Caco-2 (cell line): ENCODE data around the gene LOXL1. TPM values are rescaled to one million over a fixed set of nuclear protein-coding genes. Genes with fewer than 3 reads are reported as not detected.

ENCODE experiments used
- BruUV-seq: library from RNA; stranded (reverse); fragments of 400-500 nt; replicated peaks from 2 replicates; lab custom pipeline; 2021; lab: Mats Ljungman, UMichigan
- CTCF ChIA-PET: fragments of 300-600 bp; sonication (Branson Sonifier 250); formaldehyde crosslinking; loops from one replicate; lab custom pipeline; 2022; ENCODE audit warnings: antibody characterized with exemption; lab: Charles Lee
- POLR2A ChIA-PET: fragments of 300-600 bp; sonication (Branson Sonifier 250); formaldehyde crosslinking; loops from one replicate; lab custom pipeline; 2022; ENCODE audit warnings: antibody characterized with exemption; lab: Charles Lee
- DNase-seq, 2 experiments: peaks; one replicate each; pipeline versions ENCODE4 v3.0.0 to v3.0.0-alpha.2; 2020 to 2022
- H3K27me3 ChIP-seq: replicated peaks from 2 replicates; pipeline ENCODE4 v1.6.0; 2011; ENCODE audit warnings: low read length; ENCODE audit not compliant: control insufficient read depth, insufficient read depth
- H3K36me3 ChIP-seq: 2 replicates; pipeline ENCODE4 v1.5.1; 2011; ENCODE audit warnings: low read length; ENCODE audit not compliant: control insufficient read depth, insufficient read depth
- H3K4me1 ChIP-seq: fragments of 250-450 bp; sonication (Bioruptor Pico); 2 replicates; pipeline ENCODE4 v1.5.1; 2020; ENCODE audit warnings: mild to moderate bottlenecking
- H3K4me3 ChIP-seq: 2 replicates; pipeline ENCODE4 v1.5.1; 2011; ENCODE audit warnings: low read depth, mild to moderate bottlenecking, control low read depth, low read length
- H3K9me3 ChIP-seq: fragments of 250-450 bp; sonication (Bioruptor Pico); 2 replicates; pipeline ENCODE4 v1.5.1; 2020; ENCODE audit warnings: mild to moderate bottlenecking, moderate library complexity
- H3K27ac Mint-ChIP-seq: one replicate; pipeline ENCODE4 v1.8.0; 2022; ENCODE audit warnings: mixed read lengths; ENCODE audit not compliant: unreplicated experiment
- H3K27me3 Mint-ChIP-seq: one replicate; pipeline ENCODE4 v1.8.0; 2022; ENCODE audit warnings: mixed read lengths; ENCODE audit not compliant: insufficient read depth, unreplicated experiment
- H3K36me3 Mint-ChIP-seq: one replicate; pipeline ENCODE4 v1.8.0; 2022; ENCODE audit warnings: mild to moderate bottlenecking, mixed read lengths; ENCODE audit not compliant: insufficient read depth, unreplicated experiment
- H3K4me1 Mint-ChIP-seq: one replicate; pipeline ENCODE4 v1.8.0; 2022; ENCODE audit warnings: low read depth, mixed read lengths; ENCODE audit not compliant: unreplicated experiment
- H3K4me3 Mint-ChIP-seq: one replicate; pipeline ENCODE4 v1.8.0; 2022; ENCODE audit warnings: mild to moderate bottlenecking, moderate library complexity, mixed read lengths; ENCODE audit not compliant: unreplicated experiment
- H3K9me3 Mint-ChIP-seq: one replicate; pipeline ENCODE4 v1.8.0; 2022; ENCODE audit warnings: mixed read lengths; ENCODE audit not compliant: unreplicated experiment
- intact Hi-C: fragments of 100-400 bp; cut with micrococcal nuclease; formaldehyde crosslinking; loops from one replicate; pipeline ENCODE4 v1.10.0; 2022; ENCODE audit not compliant: unreplicated experiment
- total RNA-seq: library from RNA; stranded (reverse); gene quantifications from 2 replicates; pipeline ENCODE4 v1.2.3, GENCODE V29; 2022
- TF ChIP-seq, protein P1 (sequence below), 2 experiments: fragments of 200-600 bp in 1 of 2; IDR thresholded peaks; 1 replicate in 1 of 2; 2 replicates in 1 of 2; pipeline versions ENCODE4 v1.5.1 to v1.8.0; 2011 to 2022; ENCODE audit warnings: antibody characterized with exemption in 1 of 2, control low read depth in 1 of 2, inconsistent platforms in 1 of 2, low read depth in 1 of 2, low read length in 1 of 2, mild to moderate bottlenecking in 1 of 2, moderate library complexity in 1 of 2; ENCODE audit not compliant: insufficient read depth in 1 of 2, severe bottlenecking in 1 of 2, unreplicated experiment in 1 of 2

The LOXL1 gene
- total RNA-seq, 1 experiment from 2014 or later, result 3.7 TPM

DNA sequence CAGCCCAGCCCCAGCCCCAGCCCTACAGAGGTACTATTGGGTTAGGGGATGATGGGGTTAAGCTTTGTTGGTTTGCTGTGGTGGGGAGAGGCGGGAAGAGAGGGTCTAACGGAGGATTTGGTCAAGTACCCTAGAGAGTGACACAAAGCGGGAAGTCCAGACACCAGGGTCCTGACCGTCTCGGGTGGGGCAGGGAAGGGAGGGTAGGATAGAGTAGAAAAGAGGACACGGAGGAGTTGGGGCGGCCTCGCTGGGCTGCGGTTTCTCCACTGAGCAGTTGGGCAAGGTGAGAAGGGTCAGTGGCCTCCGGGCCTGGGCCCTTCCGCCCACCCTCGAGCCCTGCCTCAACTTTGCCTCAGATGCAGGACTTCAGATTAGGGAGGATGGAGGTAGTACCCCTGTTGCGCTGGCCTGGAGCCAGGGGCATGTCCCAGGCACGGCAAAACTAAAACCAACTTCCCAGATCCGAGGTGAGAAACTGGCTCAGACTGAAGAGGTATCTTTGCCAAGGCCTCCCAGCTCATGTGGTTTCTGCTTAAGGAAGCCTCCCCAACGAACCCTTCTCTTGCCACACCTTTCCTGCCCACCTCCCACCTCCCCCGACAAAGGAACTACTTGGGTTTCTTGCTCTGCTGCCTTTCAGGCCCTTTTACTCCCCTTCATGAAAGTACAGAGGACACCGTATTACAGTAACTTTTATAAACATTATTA, 68.8 kb downstream of the LOXL1 start:
- Histone ChIP-seq H3K9me3 (no peaks in the 10 kb centered on the region), H3K27me3 (no peaks in the 10 kb centered on the region), H3K36me3 (no peaks in the 10 kb centered on the region), H3K4me3 (peak overlapping the region; percentile 86), H3K4me1 (peaks cover 4% of the 10 kb centered on the region; the same call in 1 of the 2 replicates)
- Mint-ChIP-seq H3K27me3 (no peaks in the 10 kb centered on the region), H3K36me3 (peaks cover 14% of the 10 kb centered on the region), H3K27ac (peak overlapping the region; percentile 84), H3K9me3 (no peaks in the 10 kb centered on the region), H3K4me3 (peak overlapping the region; percentile 99), H3K4me1 (peaks cover 18% of the 10 kb centered on the region)
- intact Hi-C loops, result loop anchor here (5.0 kb wide), 1 partner anchor 42 kb away; no protein-coding TSS in a partner anchor
- ChIA-PET CTCF (interaction anchor here (1.0 to 2.0 kb wide), 6 partner anchors 16 to 149 kb away, joined by 3 to 33 read pairs (median 4); no protein-coding TSS in a partner anchor), POLR2A (interaction anchor here (0.6 to 1.2 kb wide), 3 partner anchors 15 to 42 kb away, joined by 4 to 13 read pairs (median 6); no protein-coding TSS in a partner anchor)
- peak in 1 of 2 experiments; percentile 15 for DNase-seq
- TSS peak; percentile 53 for BruUV-seq
- TF ChIP-seq, protein P1, sequence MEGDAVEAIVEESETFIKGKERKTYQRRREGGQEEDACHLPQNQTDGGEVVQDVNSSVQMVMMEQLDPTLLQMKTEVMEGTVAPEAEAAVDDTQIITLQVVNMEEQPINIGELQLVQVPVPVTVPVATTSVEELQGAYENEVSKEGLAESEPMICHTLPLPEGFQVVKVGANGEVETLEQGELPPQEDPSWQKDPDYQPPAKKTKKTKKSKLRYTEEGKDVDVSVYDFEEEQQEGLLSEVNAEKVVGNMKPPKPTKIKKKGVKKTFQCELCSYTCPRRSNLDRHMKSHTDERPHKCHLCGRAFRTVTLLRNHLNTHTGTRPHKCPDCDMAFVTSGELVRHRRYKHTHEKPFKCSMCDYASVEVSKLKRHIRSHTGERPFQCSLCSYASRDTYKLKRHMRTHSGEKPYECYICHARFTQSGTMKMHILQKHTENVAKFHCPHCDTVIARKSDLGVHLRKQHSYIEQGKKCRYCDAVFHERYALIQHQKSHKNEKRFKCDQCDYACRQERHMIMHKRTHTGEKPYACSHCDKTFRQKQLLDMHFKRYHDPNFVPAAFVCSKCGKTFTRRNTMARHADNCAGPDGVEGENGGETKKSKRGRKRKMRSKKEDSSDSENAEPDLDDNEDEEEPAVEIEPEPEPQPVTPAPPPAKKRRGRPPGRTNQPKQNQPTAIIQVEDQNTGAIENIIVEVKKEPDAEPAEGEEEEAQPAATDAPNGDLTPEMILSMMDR (IDR thresholded peaks at IDR 0.05; ENCODE audit: insufficient read depth in 1 of 2, low read depth in 1 of 2, low read length in 1 of 2, severe bottlenecking in 1 of 2, unreplicated experiment in 1 of 2), result no peak

DNA sequence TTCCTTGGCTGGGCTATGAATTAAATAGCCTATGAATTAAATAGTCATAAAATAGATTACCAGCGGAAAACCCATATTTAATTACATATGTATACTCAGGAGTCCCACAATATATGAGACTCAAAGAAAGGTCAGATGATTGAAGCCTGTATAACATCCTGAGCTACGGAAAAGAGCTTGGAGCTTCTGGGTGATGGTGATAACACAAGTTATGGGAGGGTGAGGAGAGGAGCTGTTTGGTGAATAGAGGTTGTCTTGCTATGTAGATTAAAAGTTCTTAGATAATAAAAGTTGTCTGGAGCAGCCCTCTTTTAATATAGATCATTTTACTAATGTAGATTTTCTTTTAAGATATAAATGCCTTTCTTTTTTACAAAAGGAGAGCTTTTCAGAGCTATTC, 70.0 kb downstream of the LOXL1 start:
- DNase-seq, result no peak
- no peaks in the 10 kb centered on the region for H3K36me3 ChIP-seq
- POLR2A ChIA-PET, result no interaction called here
- CTCF ChIA-PET, result interaction anchor here (0.5 kb wide), 1 partner anchor 14 kb away, joined by 5 read pairs; no protein-coding TSS in a partner anchor
- no peaks in the 10 kb centered on the region for H3K9me3 ChIP-seq
- TF ChIP-seq, protein P1 (IDR thresholded peaks at IDR 0.05; ENCODE audit: insufficient read depth in 1 of 2, low read depth in 1 of 2, low read length in 1 of 2, severe bottlenecking in 1 of 2, unreplicated experiment in 1 of 2), result no peak
- Mint-ChIP-seq H3K4me1 (peaks cover 18% of the 10 kb centered on the region), H3K9me3 (no peaks in the 10 kb centered on the region), H3K27me3 (no peaks in the 10 kb centered on the region), H3K27ac (no peak overlapping the region), H3K36me3 (peaks cover 14% of the 10 kb centered on the region), H3K4me3 (no peak overlapping the region)
- peaks cover 2% of the 10 kb centered on the region; the same call in 1 of the 2 replicates for H3K4me1 ChIP-seq
- BruUV-seq, result no TSS peak
- H3K27me3 ChIP-seq, result no peaks in the 10 kb centered on the region
- intact Hi-C loops, result no loop called here
- no peak overlapping the region for H3K4me3 ChIP-seq

DNA sequence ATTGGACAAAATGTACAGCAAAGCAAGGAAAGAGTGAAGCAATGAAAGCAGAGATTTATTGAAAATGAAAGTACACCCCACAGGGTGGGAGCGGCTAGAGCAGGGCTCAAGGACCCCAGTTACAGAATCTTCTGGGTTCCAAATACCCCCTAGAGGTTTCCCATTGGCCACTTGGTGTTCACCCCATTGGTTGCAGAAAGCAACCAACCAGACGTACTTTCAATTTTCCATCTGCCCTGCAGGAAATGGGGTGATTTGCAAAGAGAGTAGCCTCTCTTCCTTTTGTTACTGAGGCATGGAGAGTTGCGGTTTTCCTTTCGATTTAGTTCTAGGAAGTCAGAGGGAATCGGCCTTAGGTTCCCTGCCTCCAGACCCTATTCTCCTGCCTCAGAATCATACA, 70.7 kb downstream of the LOXL1 start:
- Histone ChIP-seq H3K36me3 (no peaks in the 10 kb centered on the region), H3K9me3 (no peaks in the 10 kb centered on the region), H3K27me3 (no peaks in the 10 kb centered on the region), H3K4me3 (no peak overlapping the region), H3K4me1 (no peaks in the 10 kb centered on the region)
- Mint-ChIP-seq H3K27ac (no peak overlapping the region), H3K36me3 (peaks cover 14% of the 10 kb centered on the region), H3K9me3 (no peaks in the 10 kb centered on the region), H3K4me1 (peaks cover 18% of the 10 kb centered on the region), H3K4me3 (no peak overlapping the region), H3K27me3 (no peaks in the 10 kb centered on the region)
- no peak for DNase-seq
- ChIA-PET POLR2A (no interaction called here), CTCF (interaction anchor here (0.5 kb wide), 1 partner anchor 14 kb away, joined by 5 read pairs; no protein-coding TSS in a partner anchor)
- no TSS peak for BruUV-seq
- TF ChIP-seq, protein P1 (IDR thresholded peaks at IDR 0.05; ENCODE audit: insufficient read depth in 1 of 2, low read depth in 1 of 2, low read length in 1 of 2, severe bottlenecking in 1 of 2, unreplicated experiment in 1 of 2), result no peak
- intact Hi-C loops, result no loop called here
